ENCODE results near the gene DLGAP3.

GRCh38 chr1:34907487-34908090 is 21.9 kb downstream of the DLGAP3 start:
- TF ChIP-seq POLR2A (IDR thresholded peaks at IDR 0.05; ENCODE audit: low read depth, low read length) (no peak), CTCF (IDR thresholded peaks at IDR 0.05; ENCODE audit: extremely low read depth in 1 of 2, insufficient read depth in 1 of 2, low read depth in 1 of 2, low read length in 2 of 2) (no peak), POLR2AphosphoS5 (IDR thresholded peaks at IDR 0.05; ENCODE audit: insufficient read depth, low read depth, low read length) (no peak), EZH2 (IDR thresholded peaks at IDR 0.05; ENCODE audit: borderline replicate concordance, low read depth, low read length, severe bottlenecking) (no peak), MYC (IDR thresholded peaks at IDR 0.05; ENCODE audit: low read depth, low read length) (no peak), FOS (IDR thresholded peaks at IDR 0.05; ENCODE audit: borderline replicate concordance, insufficient read depth, low read length) (no peak), JUN (IDR thresholded peaks at IDR 0.05; ENCODE audit: borderline replicate concordance, insufficient read depth, insufficient read length, low read depth) (no peak), MAX (IDR thresholded peaks at IDR 0.05; ENCODE audit: insufficient read depth, insufficient read length) (no peak)
